Peyer's patch (tissue), 4 donors: ENCODE results near the gene KDM1A.

Experiments
- CTCF ChIP-seq, 6 experiments: fragments of 450-650 bp in 4 of 6; fragments of 200-600 bp in 2 of 6; sonication (generic) in 1 of 6; IDR thresholded peaks; one replicate each; pipeline ENCODE4 v1.5.1; 2017 to 2019; ENCODE audit warnings: antibody characterized with exemption in 6 of 6, mild to moderate bottlenecking in 3 of 6, moderate library complexity in 1 of 6
- POLR2A ChIP-seq, 2 donors: fragments of 450-650 bp; IDR thresholded peaks; one replicate each; pipeline ENCODE4 v1.5.1; 2017; ENCODE audit warnings: antibody characterized with exemption in 2 of 2, mild to moderate bottlenecking in 2 of 2, moderate library complexity in 2 of 2

DNA sequence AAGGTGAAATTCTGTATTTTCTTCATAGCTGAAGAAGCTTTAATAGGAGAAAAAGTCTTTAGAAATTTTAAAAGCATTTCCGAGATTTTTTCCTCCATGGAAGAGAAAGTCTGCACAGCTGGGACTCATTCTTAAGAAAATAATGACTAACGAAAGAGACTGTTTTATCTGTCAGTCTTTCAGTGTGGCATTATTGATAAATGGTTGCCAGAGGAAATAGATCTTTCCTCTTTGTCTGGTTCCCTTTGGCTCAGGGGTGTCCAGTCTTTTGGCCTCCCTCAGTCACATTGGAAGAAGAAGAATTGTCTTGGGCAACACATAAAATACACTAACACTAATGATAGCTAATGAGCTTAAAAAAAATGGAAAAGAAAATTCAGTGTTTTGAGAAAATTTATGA lies 49.9 kb downstream of the KDM1A start:
- TF ChIP-seq CTCF (IDR thresholded peaks at IDR 0.05) (no peak), POLR2A (IDR thresholded peaks at IDR 0.05) (no peak)
